Spleen (tissue), 11 donors: ENCODE results near the gene PXYLP1. TPM values are rescaled to one million over a fixed set of nuclear protein-coding genes. Genes with fewer than 3 reads are reported as not detected.
"Not testable (repeated sequence)": the region's sequence is repeated elsewhere in the genome, so short reads cannot be mapped to it uniquely, and the experiment has no call there.

Experiments
- DNase-seq: peaks from one replicate; pipeline ENCODE4 v3.0.0-alpha.2; 2020
- H3K27ac ChIP-seq, 8 donors: fragments of 200-600 bp; sonication (generic) in 7 of 8; 1 replicate in 4 of 8; 2 replicates in 4 of 8; pipeline versions ENCODE4 v1.5.0 to v1.8.0; 2016 to 2021; ENCODE audit warnings: inconsistent platforms in 4 of 8, mild to moderate bottlenecking in 4 of 8, moderate library complexity in 1 of 8
- H3K27me3 ChIP-seq, 7 donors: fragments of 200-600 bp; sonication (generic) in 6 of 7; replicated peaks in 1 of 7; 1 replicate in 4 of 7; 2 replicates in 3 of 7; pipeline versions ENCODE4 v1.5.0 to v1.8.0; 2016 to 2021; ENCODE audit warnings: inconsistent platforms in 3 of 7, mild to moderate bottlenecking in 1 of 7
- H3K36me3 ChIP-seq, 6 donors: fragments of 200-600 bp; sonication (generic) in 5 of 6; 1 replicate in 4 of 6; 2 replicates in 2 of 6; pipeline versions ENCODE4 v1.5.0 to v1.8.0; 2016 to 2021; ENCODE audit warnings: inconsistent platforms in 2 of 6
- H3K4me1 ChIP-seq, 6 donors: fragments of 200-600 bp; sonication (generic) in 5 of 6; 1 replicate in 3 of 6; 2 replicates in 3 of 6; pipeline versions ENCODE4 v1.5.0 to v1.8.0; 2016 to 2021; ENCODE audit warnings: inconsistent platforms in 3 of 6
- H3K4me3 ChIP-seq, 8 donors: fragments of 200-600 bp; sonication (generic) in 7 of 8; 1 replicate in 4 of 8; 2 replicates in 4 of 8; pipeline versions ENCODE4 v1.5.0 to v1.8.0; 2016 to 2021; ENCODE audit warnings: inconsistent platforms in 4 of 8, mild to moderate bottlenecking in 4 of 8, moderate library complexity in 2 of 8
- H3K9me3 ChIP-seq, 8 donors: fragments of 200-600 bp; sonication (generic) in 7 of 8; 1 replicate in 4 of 8; 2 replicates in 4 of 8; pipeline versions ENCODE4 v1.5.0 to v1.8.0; 2016 to 2021; ENCODE audit warnings: inconsistent platforms in 4 of 8
- CTCF ChIP-seq, 11 experiments: fragments of 200-600 bp in 7 of 11; fragments of 450-650 bp in 4 of 11; sonication (generic) in 4 of 11; IDR thresholded peaks in 8 of 11; conservative IDR thresholded peaks in 3 of 11; 1 replicate in 7 of 11; 2 replicates in 4 of 11; pipeline versions ENCODE4 v1.4.0 to v1.8.0; 2016 to 2021; ENCODE audit warnings: antibody characterized with exemption in 11 of 11, inconsistent platforms in 4 of 11, mild to moderate bottlenecking in 1 of 11
- POLR2A ChIP-seq, 3 donors: fragments of 450-650 bp; IDR thresholded peaks; one replicate each; pipeline ENCODE4 v1.5.1; 2017; ENCODE audit warnings: antibody characterized with exemption in 3 of 3, mild to moderate bottlenecking in 1 of 3
- POLR2AphosphoS5 ChIP-seq, 3 donors: sonication (generic); formaldehyde crosslinking; IDR thresholded peaks; one replicate each; pipeline ENCODE4 v1.5.1; 2017; ENCODE audit warnings: antibody characterized with exemption in 3 of 3
- WGBS, 5 donors: extraction: QIAGEN DNeasy Blood & Tissue Kit in 3 of 5; methylation state at CpG; one replicate each; pipeline versions ENCODE4 v1.1.5 to v1.1.7; 2013 to 2018; 5-methylcytosine and 5-hydroxymethylcytosine counted together
- intact Hi-C: fragments of 100-400 bp; cut with DNase I; formaldehyde crosslinking; loops from one replicate; pipeline ENCODE4 v1.15.0; 2023; ENCODE audit warnings: low total_unique reads
- polyA plus RNA-seq, 3 donors: library from polyadenylated mRNA; stranded (reverse); fragments of 200-250 nt; gene quantifications; one replicate each; pipeline ENCODE4 v1.2.1, GENCODE V29; 2013
- total RNA-seq, 7 donors: library from RNA; depleted of rRNA in 3 of 7; stranded (reverse); fragments of >200 nt in 3 of 7; fragmentation: NEBNext Ultra II Directional in 4 of 7; extraction: Animal tissue kit (Norgen Biotek cat#: 25700) in 4 of 7; gene quantifications; one replicate each; pipeline versions ENCODE4 v1.1.0 to v1.2.1, GENCODE V29; 2016 to 2021
- donor health status: healthy with polysubstance abuse.
- donor health status: DM: no; HTN: no; CAD: no; lungs with moderate emphysema.
- donor health status: DM: no; HTN: no; CAD: no.
- donor health status: Bipolar disorder and iron deficiency.
- donor health status: healthy.
- donor health status: DM: no; HTN: no; CAD: no.
- donor health status: DM: yes; HTN: yes; CAD: no.

Gene PXYLP1
- total and polyA plus RNA-seq, 10 donors = 2.9 to 15.6 (median 7.4) TPM

- H3K36me3 ChIP-seq = peaks cover 0 to 31% (median 0%) of the 10 kb centered on the region in 6 donors
- TF ChIP-seq CTCF (IDR thresholded peaks at IDR 0.05 in 8 of 11, conservative IDR thresholded peaks at IDR 0.05 in 3 of 11) (no peak), POLR2AphosphoS5 (IDR thresholded peaks at IDR 0.05) (no peak), POLR2A (IDR thresholded peaks at IDR 0.05) (no peak)
- intact Hi-C loops = no loop called here
- peak overlapping the region; percentile 24 to 66 (median 56) for H3K27ac ChIP-seq
- no peaks in the 10 kb centered on the region for H3K9me3 ChIP-seq
- no peaks in the 10 kb centered on the region for H3K27me3 ChIP-seq
- H3K4me3 ChIP-seq = peak overlapping the region; percentile 12 to 54 (median 24)
- no peak for DNase-seq
- WGBS, 5 donors = 46 to 69% (median 54%) methylated on average over 2 of the region's 2 CpGs
- peaks cover 0 to 21% (median 14%) of the 10 kb centered on the region in 6 donors for H3K4me1 ChIP-seq
Observed at GRCh38 chr3:141294848-141295247, 63.2 kb downstream of the PXYLP1 start.

GRCh38 chr3:141300426-141300825 is 68.8 kb downstream of the PXYLP1 start:
- not testable (repeated sequence) for H3K4me3 ChIP-seq, H3K27ac ChIP-seq, H3K27me3 ChIP-seq, H3K9me3 ChIP-seq, H3K36me3 ChIP-seq, DNase-seq
- peaks cover 0 to 19% (median 7%) of the 10 kb centered on the region in 6 donors for H3K4me1 ChIP-seq
- intact Hi-C loops = loop anchor here (10.0 kb wide), 1 partner anchor 264 kb away; no protein-coding TSS in a partner anchor
- 75 to 93% (median 82%) methylated on average over 7 of the region's 7 CpGs for WGBS, 5 donors

- no peaks in the 10 kb centered on the region for H3K9me3 ChIP-seq
- peaks cover 0 to 28% (median 7%) of the 10 kb centered on the region in 6 donors for H3K4me1 ChIP-seq
- no peak overlapping the region for H3K4me3 ChIP-seq
- no peak for TF ChIP-seq POLR2A (IDR thresholded peaks at IDR 0.05)
- no peak for TF ChIP-seq CTCF (IDR thresholded peaks at IDR 0.05 in 8 of 11, conservative IDR thresholded peaks at IDR 0.05 in 3 of 11)
- TF ChIP-seq POLR2AphosphoS5 (IDR thresholded peaks at IDR 0.05) = no peak
- H3K27me3 ChIP-seq = no peaks in the 10 kb centered on the region
- no peaks in the 10 kb centered on the region for H3K36me3 ChIP-seq
- H3K27ac ChIP-seq = no peak overlapping the region
- no peak for DNase-seq
- intact Hi-C loops = loop anchor here (10.0 kb wide), 1 partner anchor 262 kb away; no protein-coding TSS in a partner anchor
- 54 to 71% (median 55%) methylated on average over 5 to 7 of the region's 7 CpGs for WGBS, 5 donors
Observed at GRCh38 chr3:141302364-141303141, 70.9 kb downstream of the PXYLP1 start.

- DNase-seq = no peak
- Histone ChIP-seq H3K4me1 (peaks cover 0 to 39% (median 7%) of the 10 kb centered on the region in 6 donors), H3K4me3 (no peak overlapping the region), H3K27ac (no peak overlapping the region), H3K27me3 (no peaks in the 10 kb centered on the region), H3K36me3 (no peaks in the 10 kb centered on the region), H3K9me3 (no peaks in the 10 kb centered on the region)
- TF ChIP-seq CTCF (IDR thresholded peaks at IDR 0.05 in 8 of 11, conservative IDR thresholded peaks at IDR 0.05 in 3 of 11) (peak; percentile 59 to 85 (median 76)), POLR2AphosphoS5 (IDR thresholded peaks at IDR 0.05) (no peak), POLR2A (IDR thresholded peaks at IDR 0.05) (no peak)
- 61 to 75% (median 72%) methylated on average over 10 to 13 of the region's 13 CpGs for WGBS, 5 donors
- intact Hi-C loops = loop anchor here (10.0 kb wide), 1 partner anchor 261 kb away; no protein-coding TSS in a partner anchor
Observed at GRCh38 chr3:141303481-141304223, 72.0 kb downstream of the PXYLP1 start.
